RWPE2 (cell line): ENCODE data around the gene NPR1.

Experiments used
- ATAC-seq: fragments of 200-7000 bp; cut with Tn5 transposase; 3 replicates; pipeline ENCODE4 v1.9.1; 2021; ENCODE audit warnings: low read depth
- DNase-seq: peaks from one replicate; pipeline ENCODE4 v3.0.0-alpha.2; 2020; ENCODE audit warnings: low spot score
- H3K27ac ChIP-seq: fragments of 450-650 bp; 2 replicates; pipeline ENCODE4 v1.5.1; 2017; ENCODE audit warnings: mild to moderate bottlenecking; ENCODE audit not compliant: poor library complexity, severe bottlenecking
- H3K27me3 ChIP-seq: fragments of 250-450 bp; sonication (Bioruptor Pico); 2 replicates; pipeline ENCODE4 v1.5.1; 2021; ENCODE audit warnings: mild to moderate bottlenecking, moderate library complexity; ENCODE audit not compliant: insufficient read depth, poor library complexity, severe bottlenecking
- H3K36me3 ChIP-seq: fragments of 250-450 bp; sonication (Bioruptor Pico); 2 replicates; pipeline ENCODE4 v1.5.1; 2020; ENCODE audit warnings: low read depth, mild to moderate bottlenecking, moderate library complexity
- H3K4me1 ChIP-seq: fragments of 250-450 bp; sonication (Bioruptor Pico); 2 replicates; pipeline ENCODE4 v1.5.1; 2021; ENCODE audit warnings: mild to moderate bottlenecking, moderate library complexity; ENCODE audit not compliant: insufficient read depth, poor library complexity, severe bottlenecking
- H3K4me3 ChIP-seq: fragments of 250-450 bp; sonication (Bioruptor Pico); 2 replicates; pipeline ENCODE4 v1.5.1; 2021; ENCODE audit warnings: mild to moderate bottlenecking, moderate library complexity; ENCODE audit not compliant: severe bottlenecking
- H3K9me3 ChIP-seq: fragments of 250-450 bp; sonication (Bioruptor Pico); 2 replicates; pipeline ENCODE4 v1.5.1; 2021; ENCODE audit warnings: mild to moderate bottlenecking, moderate library complexity; ENCODE audit not compliant: severe bottlenecking
- CTCF ChIP-seq: fragments of 450-650 bp; IDR thresholded peaks from one replicate; pipeline ENCODE4 v1.5.1; 2017; ENCODE audit warnings: mild to moderate bottlenecking, moderate library complexity; ENCODE audit not compliant: poor library complexity, severe bottlenecking

The NPR1 gene

GRCh38 chr1:153698020-153698922, 19.8 kb downstream of the NPR1 start:
- no peaks in the 10 kb centered on the region for H3K36me3 ChIP-seq
- peaks cover 4% of the 10 kb centered on the region for H3K4me1 ChIP-seq
- H3K9me3 ChIP-seq = no peaks in the 10 kb centered on the region
- no peak for TF ChIP-seq CTCF
- no peak overlapping the region for H3K4me3 ChIP-seq
- no peaks in the 10 kb centered on the region for H3K27me3 ChIP-seq
- no peak overlapping the region for H3K27ac ChIP-seq
- DNase-seq = no peak
- no peak for ATAC-seq

GRCh38 chr1:153698923-153699714, 20.6 kb downstream of the NPR1 start:
- no peak for DNase-seq
- TF ChIP-seq CTCF = no peak
- Histone ChIP-seq H3K4me3 (no peak overlapping the region), H3K9me3 (no peaks in the 10 kb centered on the region), H3K27ac (no peak overlapping the region), H3K4me1 (peaks cover 4% of the 10 kb centered on the region), H3K36me3 (no peaks in the 10 kb centered on the region), H3K27me3 (no peaks in the 10 kb centered on the region)
- peak; percentile 85 for ATAC-seq

- no peaks in the 10 kb centered on the region for H3K27me3 ChIP-seq
- TF ChIP-seq CTCF = no peak
- ATAC-seq = no peak
- H3K36me3 ChIP-seq = no peaks in the 10 kb centered on the region
- H3K4me3 ChIP-seq = no peak overlapping the region
- H3K27ac ChIP-seq = no peak overlapping the region
- H3K9me3 ChIP-seq = no peaks in the 10 kb centered on the region
- peaks cover 4% of the 10 kb centered on the region for H3K4me1 ChIP-seq
- DNase-seq = no peak
These were observed 21.3 kb downstream of the NPR1 start for GRCh38 chr1:153699768-153700167.

- peaks cover 4% of the 10 kb centered on the region for H3K4me1 ChIP-seq
- H3K4me3 ChIP-seq = no peak overlapping the region
- no peak for TF ChIP-seq CTCF
- no peaks in the 10 kb centered on the region for H3K9me3 ChIP-seq
- no peak overlapping the region for H3K27ac ChIP-seq
- no peaks in the 10 kb centered on the region for H3K27me3 ChIP-seq
- ATAC-seq = no peak
- no peak for DNase-seq
- H3K36me3 ChIP-seq = no peaks in the 10 kb centered on the region
These were observed 27.0 kb downstream of the NPR1 start for GRCh38 chr1:153705484-153705883.
